Measurements from ENCODE around the gene ITPKB.

ITPKB gene

DNA sequence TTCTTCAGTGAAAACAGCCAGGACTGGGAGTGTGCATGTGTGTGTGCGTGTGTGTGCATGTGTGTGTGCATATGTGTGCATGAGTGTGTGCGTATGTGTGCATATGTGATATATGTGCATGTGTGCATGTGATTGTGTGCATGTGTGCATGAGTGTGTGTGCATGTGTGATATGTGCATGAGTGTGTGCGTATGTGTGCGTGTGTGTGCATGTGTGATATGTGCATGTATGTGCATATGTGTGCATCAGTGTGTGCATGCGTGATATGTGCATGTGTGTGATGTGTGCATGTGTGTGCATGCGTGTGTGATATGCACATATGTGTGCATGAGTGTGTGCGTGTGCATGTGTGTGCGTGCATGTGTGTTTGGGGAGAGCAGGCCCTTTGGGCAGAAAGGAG, 89.8 kb downstream of the ITPKB start:
- no peak overlapping the region for H3K4me3 ChIP-seq (replicated peaks; ENCODE audit: low read depth, low read length)
- DNase-seq (ENCODE audit: extremely low read depth, insufficient read length) = no peak

GRCh38 chr1:226648421-226648820, 90.7 kb downstream of the ITPKB start:
- DNase-seq (ENCODE audit: extremely low read depth, insufficient read length) = no peak
- Histone ChIP-seq H3K4me3 (replicated peaks; ENCODE audit: low read depth, low read length) (no peak overlapping the region), H3K36me3 (ENCODE audit: control insufficient read depth, insufficient read depth, low read length) (peaks cover 31% of the 10 kb centered on the region), H3K27me3 (replicated peaks; ENCODE audit: control insufficient read depth, insufficient read depth, low read length) (no peaks in the 10 kb centered on the region)
- TF ChIP-seq, protein P1, sequence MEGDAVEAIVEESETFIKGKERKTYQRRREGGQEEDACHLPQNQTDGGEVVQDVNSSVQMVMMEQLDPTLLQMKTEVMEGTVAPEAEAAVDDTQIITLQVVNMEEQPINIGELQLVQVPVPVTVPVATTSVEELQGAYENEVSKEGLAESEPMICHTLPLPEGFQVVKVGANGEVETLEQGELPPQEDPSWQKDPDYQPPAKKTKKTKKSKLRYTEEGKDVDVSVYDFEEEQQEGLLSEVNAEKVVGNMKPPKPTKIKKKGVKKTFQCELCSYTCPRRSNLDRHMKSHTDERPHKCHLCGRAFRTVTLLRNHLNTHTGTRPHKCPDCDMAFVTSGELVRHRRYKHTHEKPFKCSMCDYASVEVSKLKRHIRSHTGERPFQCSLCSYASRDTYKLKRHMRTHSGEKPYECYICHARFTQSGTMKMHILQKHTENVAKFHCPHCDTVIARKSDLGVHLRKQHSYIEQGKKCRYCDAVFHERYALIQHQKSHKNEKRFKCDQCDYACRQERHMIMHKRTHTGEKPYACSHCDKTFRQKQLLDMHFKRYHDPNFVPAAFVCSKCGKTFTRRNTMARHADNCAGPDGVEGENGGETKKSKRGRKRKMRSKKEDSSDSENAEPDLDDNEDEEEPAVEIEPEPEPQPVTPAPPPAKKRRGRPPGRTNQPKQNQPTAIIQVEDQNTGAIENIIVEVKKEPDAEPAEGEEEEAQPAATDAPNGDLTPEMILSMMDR (IDR thresholded peaks at IDR 0.05; ENCODE audit: insufficient read depth, low read length, poor library complexity, severe bottlenecking) = no peak

More for the DNA sequence above, 89.8 kb downstream of the ITPKB start:
- peaks cover 31% of the 10 kb centered on the region for H3K36me3 ChIP-seq (ENCODE audit: control insufficient read depth, insufficient read depth, low read length)
- no peaks in the 10 kb centered on the region for H3K27me3 ChIP-seq (replicated peaks; ENCODE audit: control insufficient read depth, insufficient read depth, low read length)
- TF ChIP-seq, protein P1 (IDR thresholded peaks at IDR 0.05; ENCODE audit: insufficient read depth, low read length, poor library complexity, severe bottlenecking) = no peak

DNA sequence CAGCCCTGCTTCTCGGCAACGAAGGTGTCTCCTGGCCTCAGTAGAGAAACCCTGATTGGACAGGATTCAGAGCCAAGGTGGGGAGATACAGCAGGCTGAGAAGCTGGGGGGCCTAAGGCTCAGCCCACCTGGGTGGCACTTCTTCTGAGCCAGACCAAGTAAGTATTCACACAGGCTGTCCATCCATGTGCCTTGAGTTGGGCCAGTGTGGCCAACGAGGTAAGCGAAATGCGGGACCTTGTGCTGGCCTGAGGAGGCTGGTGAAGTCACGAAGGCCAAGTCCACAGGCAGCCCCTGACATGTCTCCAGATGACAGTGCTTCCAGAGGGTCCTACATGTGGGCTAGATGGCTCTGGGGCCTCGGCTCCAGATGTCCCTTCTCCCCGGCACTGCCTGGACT, 91.4 kb downstream of the ITPKB start:
- H3K4me3 ChIP-seq (replicated peaks; ENCODE audit: low read depth, low read length) = no peak overlapping the region
- peaks cover 31% of the 10 kb centered on the region for H3K36me3 ChIP-seq (ENCODE audit: control insufficient read depth, insufficient read depth, low read length)
- no peaks in the 10 kb centered on the region for H3K27me3 ChIP-seq (replicated peaks; ENCODE audit: control insufficient read depth, insufficient read depth, low read length)
- TF ChIP-seq, protein P1 (IDR thresholded peaks at IDR 0.05; ENCODE audit: insufficient read depth, low read length, poor library complexity, severe bottlenecking) = no peak
- no peak for DNase-seq (ENCODE audit: extremely low read depth, insufficient read length)

- Histone ChIP-seq H3K36me3 (ENCODE audit: control insufficient read depth, insufficient read depth, low read length) (peaks cover 33% of the 10 kb centered on the region), H3K27me3 (replicated peaks; ENCODE audit: control insufficient read depth, insufficient read depth, low read length) (no peaks in the 10 kb centered on the region), H3K4me3 (replicated peaks; ENCODE audit: low read depth, low read length) (no peak overlapping the region)
- DNase-seq (ENCODE audit: extremely low read depth, insufficient read length) = no peak
- TF ChIP-seq, protein P1 (IDR thresholded peaks at IDR 0.05; ENCODE audit: insufficient read depth, low read length, poor library complexity, severe bottlenecking) = no peak
These were observed 92.1 kb downstream of the ITPKB start for GRCh38 chr1:226646870-226647449.

DNA sequence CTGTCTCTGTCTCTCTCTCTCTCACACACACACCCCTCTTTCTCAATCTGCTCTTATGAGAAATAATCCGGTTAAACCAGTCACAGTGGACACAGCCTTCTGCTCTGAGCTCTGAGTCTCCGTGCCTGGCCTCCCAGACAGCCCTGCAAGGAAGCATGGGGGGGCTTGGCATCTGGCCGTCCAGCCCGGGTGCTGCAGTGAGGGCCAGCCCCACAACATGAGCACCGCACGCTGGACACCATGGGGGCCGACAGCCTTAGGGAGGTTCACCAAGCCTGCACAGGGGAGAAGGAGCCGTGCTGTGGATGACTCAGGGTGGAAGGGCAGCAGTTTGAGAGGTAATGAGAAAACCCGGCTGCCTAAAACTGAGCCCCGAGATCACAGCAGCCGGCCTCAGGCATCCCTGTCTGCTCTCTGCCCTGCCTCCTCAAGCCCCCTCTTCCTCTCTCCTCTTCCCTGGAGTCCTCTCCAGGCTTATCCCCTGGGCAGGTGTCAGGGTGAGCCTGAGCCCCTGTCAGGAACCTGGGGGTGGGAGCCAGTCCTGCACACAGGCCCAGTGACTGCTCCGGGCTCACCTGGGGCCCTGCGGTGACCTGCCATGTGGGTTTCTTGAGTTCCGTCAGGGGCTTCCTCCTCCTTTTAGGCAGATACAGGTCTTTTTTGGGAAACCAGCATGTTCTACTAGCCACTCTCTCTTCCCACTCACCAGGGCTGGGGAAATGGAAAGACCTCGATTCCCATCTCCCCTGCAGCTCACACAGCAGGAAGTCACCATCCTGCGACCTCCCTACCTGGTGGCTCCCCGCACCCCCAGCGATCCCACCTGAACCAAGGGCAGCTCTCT, 92.8 kb downstream of the ITPKB start:
- H3K27me3 ChIP-seq (replicated peaks; ENCODE audit: control insufficient read depth, insufficient read depth, low read length) = no peaks in the 10 kb centered on the region
- H3K4me3 ChIP-seq (replicated peaks; ENCODE audit: low read depth, low read length) = no peak overlapping the region
- no peak for DNase-seq (ENCODE audit: extremely low read depth, insufficient read length)
- peaks cover 37% of the 10 kb centered on the region for H3K36me3 ChIP-seq (ENCODE audit: control insufficient read depth, insufficient read depth, low read length)
- TF ChIP-seq, protein P1 (IDR thresholded peaks at IDR 0.05; ENCODE audit: insufficient read depth, low read length, poor library complexity, severe bottlenecking) = no peak
